CD4-positive, alpha-beta T cell treated with Interleukin-12 subunit alpha and Interleukin-12 subunit beta, for 1 hour (primary cell): ENCODE measurements around the gene PRR29.

Experiments used
- DNase-seq: peaks from one replicate; pipeline ENCODE4 v3.0.0-alpha.2; 2020

PRR29 gene

GRCh38 chr17:64051153-64051552 lies 53.0 kb downstream of the PRR29 start:
- DNase-seq = peak; percentile 69

- DNase-seq = no peak
These were observed 55.0 kb downstream of the PRR29 start for GRCh38 chr17:64053101-64053500.
